ENCODE data around the gene APOBEC3H.

DNA sequence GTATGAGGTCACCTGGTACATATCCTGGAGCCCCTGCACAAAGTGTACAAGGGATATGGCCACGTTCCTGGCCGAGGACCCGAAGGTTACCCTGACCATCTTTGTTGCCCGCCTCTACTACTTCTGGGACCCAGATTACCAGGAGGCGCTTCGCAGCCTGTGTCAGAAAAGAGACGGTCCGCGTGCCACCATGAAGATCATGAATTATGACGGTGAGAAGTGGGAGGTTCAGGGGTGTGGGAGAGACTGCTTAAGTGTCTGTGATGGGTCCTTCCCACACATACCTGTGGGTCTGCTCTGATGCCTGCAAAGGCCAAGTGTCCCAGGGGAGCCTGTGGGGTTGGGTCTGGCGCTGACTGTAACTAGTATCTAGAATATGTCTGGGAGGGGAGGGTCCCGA lies 16.0 kb upstream of the APOBEC3H start:
- no peak for TF ChIP-seq POLR2A (IDR thresholded peaks at IDR 0.05; ENCODE audit: low read depth, low read length)
- TF ChIP-seq, protein P1, sequence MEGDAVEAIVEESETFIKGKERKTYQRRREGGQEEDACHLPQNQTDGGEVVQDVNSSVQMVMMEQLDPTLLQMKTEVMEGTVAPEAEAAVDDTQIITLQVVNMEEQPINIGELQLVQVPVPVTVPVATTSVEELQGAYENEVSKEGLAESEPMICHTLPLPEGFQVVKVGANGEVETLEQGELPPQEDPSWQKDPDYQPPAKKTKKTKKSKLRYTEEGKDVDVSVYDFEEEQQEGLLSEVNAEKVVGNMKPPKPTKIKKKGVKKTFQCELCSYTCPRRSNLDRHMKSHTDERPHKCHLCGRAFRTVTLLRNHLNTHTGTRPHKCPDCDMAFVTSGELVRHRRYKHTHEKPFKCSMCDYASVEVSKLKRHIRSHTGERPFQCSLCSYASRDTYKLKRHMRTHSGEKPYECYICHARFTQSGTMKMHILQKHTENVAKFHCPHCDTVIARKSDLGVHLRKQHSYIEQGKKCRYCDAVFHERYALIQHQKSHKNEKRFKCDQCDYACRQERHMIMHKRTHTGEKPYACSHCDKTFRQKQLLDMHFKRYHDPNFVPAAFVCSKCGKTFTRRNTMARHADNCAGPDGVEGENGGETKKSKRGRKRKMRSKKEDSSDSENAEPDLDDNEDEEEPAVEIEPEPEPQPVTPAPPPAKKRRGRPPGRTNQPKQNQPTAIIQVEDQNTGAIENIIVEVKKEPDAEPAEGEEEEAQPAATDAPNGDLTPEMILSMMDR (IDR thresholded peaks at IDR 0.05; ENCODE audit: extremely low read depth in 1 of 2, insufficient read depth in 1 of 2, low read depth in 1 of 2, low read length in 2 of 2) = no peak
- no peak for TF ChIP-seq MYC (IDR thresholded peaks at IDR 0.05; ENCODE audit: low read depth, low read length)
- no peak for TF ChIP-seq POLR2AphosphoS5 (IDR thresholded peaks at IDR 0.05; ENCODE audit: insufficient read depth, low read depth, low read length)
- TF ChIP-seq EZH2 (IDR thresholded peaks at IDR 0.05; ENCODE audit: borderline replicate concordance, low read depth, low read length, severe bottlenecking) = no peak
